Nasal cavity respiratory epithelium epithelial cell of viscerocranial mucosa (primary cell): ENCODE data around the gene SEL1L3. TPM values are rescaled to one million over a fixed set of nuclear protein-coding genes. Genes with fewer than 3 reads are reported as not detected.

Experiments used
- total RNA-seq: library from RNA; depleted of rRNA; stranded (reverse); fragments of >200 nt; gene quantifications from 2 replicates; pipeline ENCODE4 v1.2.3, GENCODE V29; 2014

The SEL1L3 gene
- total RNA-seq = 114 and 235 TPM in 2 replicates

DNA sequence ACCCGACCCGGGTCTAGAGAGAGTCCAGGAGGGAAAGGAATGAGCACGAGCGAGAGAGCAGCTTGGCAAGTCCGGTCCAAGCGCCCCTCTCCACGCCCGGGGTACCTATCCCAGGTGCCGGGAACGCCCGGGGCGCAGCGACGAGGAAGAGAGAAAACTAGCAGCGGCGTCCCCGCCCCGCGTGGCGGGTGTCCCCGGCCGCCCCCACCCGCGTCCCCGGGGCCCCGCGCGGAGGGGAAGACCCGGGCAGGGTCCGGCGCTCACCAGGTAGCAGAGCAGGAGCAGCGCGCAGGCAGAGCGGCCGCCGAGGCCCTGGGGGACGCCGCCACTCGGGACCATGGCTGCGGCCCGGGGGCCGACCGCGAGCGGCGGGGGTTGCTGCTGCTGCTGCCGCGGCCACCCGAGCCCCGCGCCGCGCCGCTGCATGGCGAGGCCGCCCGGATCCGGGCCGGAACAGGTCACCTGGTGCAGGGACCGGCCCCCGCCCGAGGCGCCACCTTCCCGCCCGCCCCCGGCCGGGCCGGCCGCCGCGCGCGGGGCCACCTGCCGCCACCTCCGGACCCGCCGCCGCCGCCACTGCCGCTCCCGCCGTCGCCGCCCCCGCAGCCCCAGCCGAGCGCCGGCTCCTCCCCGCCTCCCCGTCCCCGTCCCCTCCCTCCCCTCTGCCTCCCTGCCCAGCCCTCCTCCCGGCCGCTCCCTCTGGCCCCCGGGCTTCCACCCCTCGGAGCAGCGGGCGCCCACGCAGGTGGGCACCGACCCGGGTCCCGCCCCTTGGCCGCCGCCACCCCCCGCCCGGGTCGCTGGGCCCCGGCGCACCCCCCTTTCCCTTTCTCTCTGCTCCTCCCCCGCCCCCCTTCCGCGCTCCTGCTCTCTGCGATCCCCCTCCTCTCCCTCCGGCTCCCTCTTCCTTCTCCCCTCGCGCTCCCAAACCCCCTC is at the start of gene SEL1L3:
SEL1L3 (minus strand) TSS at position 578 of the 936 bp plus-strand sequence; CDS start at position 426, 152 bp downstream.

Other genes starting within 250 kb of the SEL1L3 start
- gene SLC34A2, start 207.1 kb downstream of the SEL1L3 start, total RNA-seq = under 0.01 and 4.1 TPM in 2 replicates
- 29.7 and 48.5 TPM in 2 replicates for gene SMIM20, start 51.2 kb upstream of the SEL1L3 start, total RNA-seq